Esophagus squamous epithelium (tissue), 5 donors: Measurements from ENCODE around the gene GALNT2. TPM values are rescaled to one million over a fixed set of nuclear protein-coding genes. Genes with fewer than 3 reads are reported as not detected.

ENCODE experiments used
- DNase-seq: peaks from one replicate; lab custom pipeline; 2025; lab: John Stamatoyannopoulos, UW
- H3K27ac ChIP-seq, 4 donors: fragments of 200-600 bp; sonication (generic); one replicate each; pipeline ENCODE4 v1.5.1; 2016 to 2019; ENCODE audit warnings: mild to moderate bottlenecking in 1 of 4
- H3K27me3 ChIP-seq, 4 donors: fragments of 200-600 bp; sonication (generic); 1 replicate in 3 of 4; 2 replicates in 1 of 4; pipeline versions ENCODE4 v1.5.1 to v1.6.0; 2017 to 2021; ENCODE audit warnings: antibody characterized with exemption in 1 of 4
- H3K36me3 ChIP-seq, 3 donors: fragments of 200-600 bp; sonication (generic); one replicate each; pipeline ENCODE4 v1.5.1; 2016 to 2019
- H3K4me1 ChIP-seq, 3 donors: fragments of 200-600 bp; sonication (generic); one replicate each; pipeline ENCODE4 v1.5.1; 2017 to 2019
- H3K4me3 ChIP-seq, 4 donors: fragments of 200-600 bp; sonication (generic); 1 replicate in 3 of 4; 2 replicates in 1 of 4; pipeline ENCODE4 v1.5.1; 2016 to 2019; ENCODE audit warnings: mild to moderate bottlenecking in 2 of 4, moderate library complexity in 1 of 4
- H3K9me3 ChIP-seq, 3 donors: fragments of 200-600 bp; sonication (generic); one replicate each; pipeline ENCODE4 v1.5.1; 2016 to 2019
- POLR2A ChIP-seq, 4 donors: fragments of 450-650 bp; IDR thresholded peaks; one replicate each; pipeline ENCODE4 v1.6.1; 2017; ENCODE audit warnings: antibody characterized with exemption in 4 of 4, mild to moderate bottlenecking in 4 of 4, moderate library complexity in 3 of 4
- WGBS, 2 donors: methylation state at CpG; one replicate each; pipeline ENCODE4 v1.1.5; 2018; 5-methylcytosine and 5-hydroxymethylcytosine counted together
- intact Hi-C: fragments of 100-400 bp; cut with DNase I; formaldehyde crosslinking; loops from one replicate; pipeline ENCODE4 v1.15.0; 2022
- total RNA-seq, 4 donors: library from RNA; depleted of rRNA; stranded (reverse); fragments of >200 nt; gene quantifications; one replicate each; pipeline ENCODE4 v1.1.0, GENCODE V29; 2016
- TF ChIP-seq, protein P1 (sequence below), 6 experiments: fragments of 450-650 bp in 4 of 6; fragments of 200-600 bp in 2 of 6; sonication (generic) in 2 of 6; IDR thresholded peaks; one replicate each; pipeline ENCODE4 v1.5.1; 2016 to 2019; ENCODE audit warnings: antibody characterized with exemption in 6 of 6, mild to moderate bottlenecking in 4 of 6, moderate library complexity in 4 of 6
- donor health status: DM: yes; HTN: yes; CAD: no.

GALNT2 gene
- total RNA-seq, 4 donors from 2014 or later, result 25.8 to 36.2 (median 31.0) TPM

DNA sequence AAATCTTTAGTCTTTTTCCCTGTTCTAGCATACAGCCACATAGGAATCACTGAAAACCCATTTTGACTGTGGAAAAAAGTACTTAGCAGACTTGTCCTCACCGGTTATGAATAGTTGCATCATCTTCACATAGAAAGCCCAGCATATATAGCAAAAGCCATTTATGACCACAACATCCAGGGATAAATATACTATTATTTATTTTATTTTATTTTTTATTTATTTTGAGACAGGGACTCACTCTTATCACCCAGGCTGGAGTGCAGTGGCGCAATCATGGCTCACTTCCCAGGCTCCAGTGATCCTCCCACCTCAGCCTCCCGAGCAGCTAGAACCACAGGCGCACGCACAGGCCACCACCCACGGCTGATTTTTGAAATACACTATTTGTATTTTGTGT lies 175.3 kb downstream of the GALNT2 start:
- peaks cover 9 to 89% (median 9%) of the 10 kb centered on the region in 3 donors for H3K36me3 ChIP-seq
- WGBS, 2 donors, result 95% methylated on average over 6 of the region's 6 CpGs
- no peak overlapping the region for H3K27ac ChIP-seq
- H3K4me1 ChIP-seq, result no peaks in the 10 kb centered on the region
- DNase-seq, result no peak
- H3K9me3 ChIP-seq, result no peaks in the 10 kb centered on the region
- no peaks in the 10 kb centered on the region for H3K27me3 ChIP-seq
- intact Hi-C loops, result no loop called here
- no peak for TF ChIP-seq POLR2A (IDR thresholded peaks at IDR 0.05)
- TF ChIP-seq, protein P1, sequence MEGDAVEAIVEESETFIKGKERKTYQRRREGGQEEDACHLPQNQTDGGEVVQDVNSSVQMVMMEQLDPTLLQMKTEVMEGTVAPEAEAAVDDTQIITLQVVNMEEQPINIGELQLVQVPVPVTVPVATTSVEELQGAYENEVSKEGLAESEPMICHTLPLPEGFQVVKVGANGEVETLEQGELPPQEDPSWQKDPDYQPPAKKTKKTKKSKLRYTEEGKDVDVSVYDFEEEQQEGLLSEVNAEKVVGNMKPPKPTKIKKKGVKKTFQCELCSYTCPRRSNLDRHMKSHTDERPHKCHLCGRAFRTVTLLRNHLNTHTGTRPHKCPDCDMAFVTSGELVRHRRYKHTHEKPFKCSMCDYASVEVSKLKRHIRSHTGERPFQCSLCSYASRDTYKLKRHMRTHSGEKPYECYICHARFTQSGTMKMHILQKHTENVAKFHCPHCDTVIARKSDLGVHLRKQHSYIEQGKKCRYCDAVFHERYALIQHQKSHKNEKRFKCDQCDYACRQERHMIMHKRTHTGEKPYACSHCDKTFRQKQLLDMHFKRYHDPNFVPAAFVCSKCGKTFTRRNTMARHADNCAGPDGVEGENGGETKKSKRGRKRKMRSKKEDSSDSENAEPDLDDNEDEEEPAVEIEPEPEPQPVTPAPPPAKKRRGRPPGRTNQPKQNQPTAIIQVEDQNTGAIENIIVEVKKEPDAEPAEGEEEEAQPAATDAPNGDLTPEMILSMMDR (IDR thresholded peaks at IDR 0.05), result no peak
- no peak overlapping the region for H3K4me3 ChIP-seq

DNA sequence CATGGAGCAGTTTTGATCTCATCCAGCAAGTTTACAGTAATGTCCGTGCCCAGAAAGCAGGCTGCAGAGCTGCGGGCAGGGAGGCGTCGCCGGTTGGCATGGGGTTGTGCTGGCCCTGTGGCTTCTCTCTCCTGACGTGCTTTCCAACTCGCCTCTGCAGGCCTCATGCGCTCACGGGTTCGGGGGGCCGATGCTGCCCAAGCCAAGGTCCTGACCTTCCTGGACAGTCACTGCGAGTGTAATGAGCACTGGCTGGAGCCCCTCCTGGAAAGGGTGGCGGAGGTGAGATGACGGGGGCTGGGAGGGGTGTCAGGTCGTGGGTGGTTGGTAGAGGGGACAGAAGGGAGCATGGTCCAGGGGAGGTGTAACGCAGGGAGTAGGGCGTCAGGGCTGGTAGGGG lies 176.1 kb downstream of the GALNT2 start:
- H3K9me3 ChIP-seq, result no peaks in the 10 kb centered on the region
- peaks cover 9 to 90% (median 9%) of the 10 kb centered on the region in 3 donors for H3K36me3 ChIP-seq
- H3K4me1 ChIP-seq, result no peaks in the 10 kb centered on the region
- no peak overlapping the region for H3K27ac ChIP-seq
- DNase-seq, result no peak
- intact Hi-C loops, result no loop called here
- H3K4me3 ChIP-seq, result no peak overlapping the region
- 92 to 98% methylated on average over 8 to 13 of the region's 17 CpGs for WGBS, 2 donors
- no peak for TF ChIP-seq POLR2A (IDR thresholded peaks at IDR 0.05)
- TF ChIP-seq, protein P1 (IDR thresholded peaks at IDR 0.05), result no peak
- H3K27me3 ChIP-seq, result no peaks in the 10 kb centered on the region

DNA sequence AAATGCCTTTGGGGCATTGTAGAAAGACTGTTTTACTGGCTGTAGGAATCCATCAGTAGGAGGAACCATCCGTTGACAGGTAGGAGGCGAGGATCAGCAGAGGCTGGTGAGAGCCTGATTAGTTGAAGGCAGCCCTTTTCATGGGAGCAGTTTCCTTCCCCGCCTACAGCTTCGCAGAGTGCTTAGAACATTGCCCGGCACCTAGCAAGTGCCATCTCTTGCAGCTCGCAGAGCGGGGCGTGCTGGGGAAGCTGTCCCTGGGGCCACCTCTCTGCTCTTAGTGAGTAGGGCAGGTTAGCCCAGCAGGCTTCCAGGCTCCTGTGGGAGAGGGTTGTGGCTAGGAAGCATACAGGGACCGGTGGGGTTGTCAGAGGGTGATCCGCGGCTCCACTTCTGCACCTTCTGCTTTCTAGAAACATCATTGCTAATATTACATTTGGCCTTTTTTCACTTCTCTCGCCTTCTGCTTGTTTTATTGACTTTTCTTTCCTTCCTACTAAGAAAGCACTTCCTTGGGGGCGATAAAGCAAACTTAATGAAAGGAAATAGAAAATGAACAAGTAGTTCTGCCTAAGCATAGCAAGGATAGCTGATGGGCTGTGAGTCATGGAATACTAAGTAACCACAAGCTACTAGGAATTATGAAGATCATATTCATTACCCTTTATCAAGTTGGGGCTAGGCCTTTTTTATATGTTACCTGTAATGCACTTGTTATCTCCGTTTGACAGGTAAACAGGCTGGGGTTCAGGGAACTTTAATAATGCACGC lies 176.7 kb downstream of the GALNT2 start:
- WGBS, 2 donors, result 80 to 94% methylated on average over 13 of the region's 15 CpGs
- no peak for DNase-seq
- Histone ChIP-seq H3K36me3 (peaks cover 9 to 96% (median 9%) of the 10 kb centered on the region in 3 donors), H3K4me1 (no peaks in the 10 kb centered on the region), H3K9me3 (no peaks in the 10 kb centered on the region), H3K4me3 (no peak overlapping the region), H3K27me3 (no peaks in the 10 kb centered on the region), H3K27ac (no peak overlapping the region)
- intact Hi-C loops, result no loop called here
- no peak for TF ChIP-seq POLR2A (IDR thresholded peaks at IDR 0.05)
- TF ChIP-seq, protein P1 (IDR thresholded peaks at IDR 0.05), result no peak

DNA sequence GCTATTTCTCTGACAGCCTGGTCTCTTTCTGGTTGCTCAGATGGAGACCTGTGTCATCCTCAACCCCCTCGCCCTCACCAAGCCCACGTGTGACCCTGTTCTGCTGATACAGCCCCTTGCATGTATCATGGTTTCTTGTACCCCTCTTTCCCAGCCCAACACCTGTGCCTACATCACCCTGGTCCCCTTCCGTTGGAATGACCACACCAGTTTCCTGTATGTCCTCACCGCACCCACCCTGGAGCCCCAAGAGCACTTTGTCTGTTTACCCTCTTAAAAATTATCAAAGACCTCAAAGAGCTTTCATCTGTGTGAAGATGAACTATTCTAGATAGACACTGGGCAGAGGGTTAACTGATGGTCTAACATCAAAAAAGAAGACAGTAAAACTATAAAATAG lies 179.5 kb downstream of the GALNT2 start:
- Histone ChIP-seq H3K36me3 (peaks cover 9 to 98% (median 18%) of the 10 kb centered on the region in 3 donors), H3K4me1 (no peaks in the 10 kb centered on the region), H3K27ac (no peak overlapping the region), H3K4me3 (no peak overlapping the region), H3K27me3 (no peaks in the 10 kb centered on the region), H3K9me3 (no peaks in the 10 kb centered on the region)
- no peak for DNase-seq
- 82 to 95% methylated on average over 4 of the region's 4 CpGs for WGBS, 2 donors
- TF ChIP-seq, protein P1 (IDR thresholded peaks at IDR 0.05), result no peak
- TF ChIP-seq POLR2A (IDR thresholded peaks at IDR 0.05), result no peak
- intact Hi-C loops, result no loop called here

DNA sequence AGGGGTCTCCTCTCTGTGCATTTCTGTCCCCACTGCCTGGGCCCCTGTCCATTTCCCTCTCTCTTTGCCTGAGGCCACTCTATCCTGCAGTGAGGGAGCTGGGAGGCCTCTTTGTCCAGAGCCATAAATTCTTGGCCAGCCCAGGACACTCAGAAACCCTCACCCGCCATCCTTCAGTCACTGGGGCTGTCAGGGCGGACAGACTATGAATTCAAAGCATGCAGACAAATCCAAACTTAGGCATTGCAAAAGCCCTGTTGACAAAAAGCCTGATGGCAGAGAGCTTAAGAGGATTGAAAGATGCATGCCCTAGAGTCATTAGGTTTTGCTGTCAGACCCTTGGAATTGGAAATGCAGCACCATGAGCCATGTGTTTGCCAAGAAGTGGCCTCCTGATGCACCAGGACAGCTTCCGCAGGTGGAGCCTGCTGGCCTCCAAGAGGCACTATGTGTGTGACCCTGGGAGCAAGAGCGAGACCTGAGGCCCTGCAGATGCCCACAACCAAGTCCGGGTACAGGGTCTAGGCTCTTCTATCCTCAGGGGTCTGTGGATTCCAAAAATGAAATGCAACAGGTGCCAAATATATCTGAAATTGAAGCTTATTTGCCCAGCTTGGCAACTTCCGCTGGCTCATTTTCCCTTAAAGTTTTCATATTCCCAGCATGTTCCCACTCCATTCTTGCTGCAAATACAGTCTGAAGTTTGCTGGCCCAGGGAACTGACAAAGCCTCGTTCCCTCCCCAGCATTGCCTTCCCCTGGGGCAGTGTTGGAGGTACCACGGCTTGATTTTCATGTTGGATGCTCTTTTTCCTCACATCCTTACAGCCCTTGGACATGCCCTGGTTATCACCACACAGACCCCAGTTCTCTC lies 181.2 kb downstream of the GALNT2 start:
- H3K36me3 ChIP-seq, result peaks cover 9 to 97% (median 18%) of the 10 kb centered on the region in 3 donors
- no peak overlapping the region for H3K4me3 ChIP-seq
- 87 to 89% methylated on average over 5 to 8 of the region's 8 CpGs for WGBS, 2 donors
- H3K9me3 ChIP-seq, result no peaks in the 10 kb centered on the region
- DNase-seq, result no peak
- TF ChIP-seq, protein P1 (IDR thresholded peaks at IDR 0.05), result no peak
- no peak for TF ChIP-seq POLR2A (IDR thresholded peaks at IDR 0.05)
- no peaks in the 10 kb centered on the region for H3K27me3 ChIP-seq
- no peaks in the 10 kb centered on the region for H3K4me1 ChIP-seq
- no peak overlapping the region for H3K27ac ChIP-seq
- intact Hi-C loops, result no loop called here
